Stimulated activated CD8-positive, alpha-beta memory T cell treated with anti-CD3 and anti-CD28 coated beads, Interleukin-4, amount 100 ng/mL, for 24 hours (primary cell): ENCODE data around the gene HNRNPA2B1.
"Not testable (repeated sequence)": the region's sequence is repeated elsewhere in the genome, so short reads cannot be mapped to it uniquely, and the experiment has no call there.

Experiments used
- DNase-seq: peaks from one replicate; pipeline ENCODE4 v3.0.0-alpha.2; 2020; ENCODE audit warnings: low read depth

HNRNPA2B1 gene

GRCh38 chr7:26198133-26198780 is 2.3 kb downstream of the HNRNPA2B1 start:
- DNase-seq: no peak

DNA sequence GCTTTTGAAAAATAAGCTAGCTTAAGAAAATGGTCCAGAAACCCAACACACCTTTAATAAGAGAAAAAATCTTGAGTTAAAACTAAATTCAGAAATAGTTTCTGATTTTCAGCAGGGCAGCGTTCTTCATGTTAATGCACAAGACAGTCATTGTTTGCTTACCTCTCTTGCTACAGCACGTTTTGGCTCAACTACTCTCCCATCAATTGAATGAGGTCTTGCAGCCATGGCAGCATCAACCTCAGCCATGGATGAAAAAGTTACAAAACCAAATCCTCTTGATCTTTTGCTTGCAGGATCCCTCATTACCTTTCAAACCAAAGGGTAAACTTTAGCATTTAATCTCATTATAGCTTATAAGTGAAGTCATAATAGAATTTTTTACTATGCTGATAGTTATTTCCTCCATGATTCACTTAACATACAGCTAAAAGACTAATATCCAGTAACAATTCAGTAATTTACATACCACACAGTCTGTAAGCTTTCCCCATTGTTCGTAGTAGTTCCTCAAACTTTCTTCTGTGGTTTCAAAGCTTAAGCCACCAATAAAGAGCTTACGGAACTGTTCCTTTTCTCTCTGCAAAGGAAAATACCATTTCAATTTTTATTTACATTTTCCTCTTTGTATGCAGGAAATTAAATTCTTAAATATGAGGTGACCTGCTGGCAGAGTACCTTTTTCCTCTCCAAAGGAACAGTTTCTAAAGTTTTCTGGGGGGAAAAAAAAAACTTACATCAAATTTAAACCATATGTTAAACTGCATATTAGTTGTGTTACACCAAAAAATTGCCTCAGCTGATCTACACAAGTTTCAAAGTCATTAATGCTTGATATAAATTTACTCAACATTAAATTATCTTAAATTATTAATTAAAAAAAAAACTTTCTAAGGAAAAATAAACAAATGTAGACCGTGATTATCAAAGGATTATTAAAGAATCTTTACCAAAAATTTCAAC is 3.1 kb downstream of the HNRNPA2B1 start:
- DNase-seq: no peak

DNA sequence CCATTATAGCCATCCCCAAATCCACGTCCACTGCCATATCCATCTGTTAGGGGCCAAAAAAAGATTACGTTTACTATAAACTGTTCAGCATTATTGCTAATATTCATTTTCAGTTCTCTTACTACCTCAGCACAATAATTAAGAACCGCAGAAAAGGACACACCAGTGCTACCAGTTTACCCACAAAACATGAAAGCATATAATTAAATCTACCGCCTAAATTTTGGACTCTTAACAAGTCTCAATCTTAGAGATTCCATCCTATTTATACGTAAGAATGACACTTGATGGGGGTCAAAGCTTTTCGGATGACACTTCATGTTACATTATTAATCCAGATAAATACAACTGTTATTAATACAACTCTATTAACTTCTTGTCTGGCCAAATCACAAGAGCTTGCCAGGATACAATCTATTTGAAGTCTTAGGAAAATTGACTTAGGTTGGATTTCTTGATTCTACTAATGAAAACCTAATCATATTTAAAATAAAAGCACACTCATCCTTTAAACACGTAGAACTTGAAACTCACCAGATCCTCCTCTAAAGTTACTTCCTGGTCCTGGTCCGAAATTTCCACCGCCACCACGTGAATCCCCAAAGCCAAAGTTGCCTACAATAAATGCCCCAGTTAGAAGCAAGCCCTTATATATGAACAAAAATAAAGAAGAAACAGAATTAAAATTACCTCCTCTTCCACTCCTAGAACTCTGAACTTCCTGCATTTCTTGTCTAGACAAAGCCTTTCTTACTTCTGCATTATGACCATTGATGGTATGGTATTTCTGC is 4.5 kb downstream of the HNRNPA2B1 start:
- no peak for DNase-seq

GRCh38 chr7:26195182-26195581 is 5.4 kb downstream of the HNRNPA2B1 start:
- no peak for DNase-seq

DNA sequence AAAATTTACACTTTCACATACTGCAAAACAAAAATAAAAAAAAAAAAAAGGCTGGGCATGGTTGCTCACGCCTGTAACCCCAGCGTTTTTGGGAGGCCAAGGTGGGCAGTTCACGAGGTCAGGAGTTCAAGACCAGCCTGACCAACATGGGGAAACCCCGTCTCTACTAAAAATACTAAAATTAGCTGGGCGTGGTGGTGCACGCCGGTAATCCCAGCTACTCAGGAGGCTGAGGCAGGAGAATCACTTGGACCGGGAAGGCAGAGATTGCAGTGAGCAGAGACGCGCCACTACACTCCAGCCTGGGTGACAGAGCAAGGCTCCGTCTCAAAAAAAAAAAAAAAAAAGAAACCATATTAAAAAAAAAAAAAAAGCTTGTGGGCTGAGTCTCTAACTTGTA is 5.8 kb downstream of the HNRNPA2B1 start:
- not testable (repeated sequence) for DNase-seq

DNA sequence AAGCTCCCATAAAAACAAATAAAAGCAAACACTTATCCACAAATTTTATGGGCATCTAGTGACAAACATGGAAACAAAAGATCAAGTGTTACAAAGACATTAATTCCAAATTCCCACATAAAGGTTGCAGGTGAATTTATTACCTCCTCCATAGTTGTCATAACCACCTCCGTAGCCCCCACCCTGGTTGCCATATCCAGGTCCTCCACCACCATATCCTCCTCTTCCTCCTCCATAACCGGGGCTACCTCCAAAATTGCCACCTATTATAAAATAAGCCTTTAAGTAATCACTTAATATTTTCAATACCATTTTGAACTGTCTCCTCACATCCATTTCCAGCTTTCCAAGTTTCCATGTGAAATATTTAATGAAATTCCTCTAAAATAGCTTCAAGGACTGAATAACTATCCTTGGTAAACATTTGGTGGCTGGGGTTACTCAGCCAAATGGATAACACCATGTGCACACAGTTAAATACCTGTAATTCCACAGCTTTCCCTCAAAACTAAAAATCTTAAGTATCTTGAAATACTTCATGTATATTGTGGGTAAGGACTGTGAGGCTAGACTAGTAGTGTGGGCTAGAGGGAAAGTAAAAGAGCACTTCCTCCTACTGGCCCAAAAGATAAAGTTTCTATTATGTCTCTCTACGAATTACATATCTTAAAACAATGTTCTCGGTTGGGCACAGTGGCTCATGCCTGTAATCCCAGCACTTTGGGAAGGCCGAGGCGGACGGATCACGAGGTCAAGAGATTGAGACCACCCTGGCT is 6.9 kb downstream of the HNRNPA2B1 start:
- no peak for DNase-seq

DNA sequence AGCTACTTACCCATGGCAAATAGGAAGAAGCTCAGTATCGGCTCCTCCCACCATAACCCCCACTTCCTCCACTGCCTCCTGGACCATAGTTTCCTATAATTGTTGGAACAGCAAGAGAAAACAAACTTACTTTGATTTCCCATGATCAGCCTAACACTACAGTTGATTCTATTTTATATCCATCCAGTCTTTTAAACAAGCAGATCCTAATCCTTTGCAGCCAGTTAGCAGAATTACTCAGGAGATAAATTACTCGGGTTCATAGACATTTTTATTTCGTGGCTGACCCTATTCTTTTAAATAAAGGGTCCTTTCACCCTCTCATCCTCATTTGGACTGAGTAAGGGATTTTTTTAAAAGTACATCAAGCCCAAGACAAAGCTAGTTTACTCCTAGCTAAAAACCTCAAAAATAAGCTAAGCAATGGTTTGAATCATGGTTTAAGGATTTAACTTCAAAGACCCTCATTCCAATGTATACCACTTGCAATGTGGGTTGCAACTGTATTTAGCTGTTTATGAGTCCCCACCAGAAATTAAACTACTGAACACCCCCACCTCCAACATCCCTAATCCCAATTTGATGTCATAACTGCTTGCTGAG is 8.0 kb downstream of the HNRNPA2B1 start:
- DNase-seq: no peak

DNA sequence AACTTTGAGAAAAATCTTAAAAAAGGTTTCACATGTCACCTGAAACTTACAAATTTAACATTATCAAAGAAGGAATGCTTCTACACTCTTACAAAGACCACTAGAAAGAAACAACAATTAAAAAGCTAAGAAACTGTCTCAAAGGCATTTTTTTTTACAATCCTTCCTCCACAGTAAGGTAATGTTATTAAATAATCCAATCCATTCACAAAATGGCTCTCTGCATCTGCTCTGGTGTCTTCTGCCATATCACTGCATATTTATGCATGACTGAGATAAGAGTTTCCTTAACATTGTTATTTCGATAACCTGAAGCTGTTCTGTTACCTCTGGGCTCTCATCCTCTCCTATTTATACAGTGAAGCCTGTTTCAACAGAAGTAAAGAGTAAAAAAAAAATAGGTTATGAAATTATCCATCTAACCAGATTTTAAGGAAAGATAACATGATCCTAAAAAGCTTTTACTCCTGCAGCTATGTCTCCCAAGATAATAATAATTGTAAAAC is 8.5 kb downstream of the HNRNPA2B1 start:
- DNase-seq: no peak

- no peak for DNase-seq
These were observed 9.1 kb downstream of the HNRNPA2B1 start for GRCh38 chr7:26191233-26191973.

GRCh38 chr7:26190417-26190869 is 10.1 kb downstream of the HNRNPA2B1 start:
- no peak for DNase-seq

DNA sequence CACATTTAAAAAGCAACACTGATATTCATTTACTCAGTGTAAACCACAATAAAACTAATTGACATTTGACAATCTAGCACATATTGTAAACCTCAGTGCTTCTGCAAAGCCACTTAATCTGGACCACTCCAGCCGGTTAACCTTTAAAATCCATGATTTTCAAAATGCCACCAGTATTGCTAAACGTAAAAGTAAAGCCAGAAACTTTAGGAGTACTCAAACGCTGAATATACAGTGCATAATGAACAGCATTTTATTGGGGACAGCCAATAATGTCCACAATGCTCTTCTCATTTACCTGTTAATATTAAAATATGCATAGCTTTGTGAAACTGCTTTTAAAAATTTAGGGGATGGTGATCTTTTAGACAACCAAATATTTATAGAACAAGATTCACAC is 10.8 kb downstream of the HNRNPA2B1 start:
- no peak for DNase-seq

- DNase-seq: no peak
These were observed 11.5 kb downstream of the HNRNPA2B1 start for GRCh38 chr7:26188957-26189541.

DNA sequence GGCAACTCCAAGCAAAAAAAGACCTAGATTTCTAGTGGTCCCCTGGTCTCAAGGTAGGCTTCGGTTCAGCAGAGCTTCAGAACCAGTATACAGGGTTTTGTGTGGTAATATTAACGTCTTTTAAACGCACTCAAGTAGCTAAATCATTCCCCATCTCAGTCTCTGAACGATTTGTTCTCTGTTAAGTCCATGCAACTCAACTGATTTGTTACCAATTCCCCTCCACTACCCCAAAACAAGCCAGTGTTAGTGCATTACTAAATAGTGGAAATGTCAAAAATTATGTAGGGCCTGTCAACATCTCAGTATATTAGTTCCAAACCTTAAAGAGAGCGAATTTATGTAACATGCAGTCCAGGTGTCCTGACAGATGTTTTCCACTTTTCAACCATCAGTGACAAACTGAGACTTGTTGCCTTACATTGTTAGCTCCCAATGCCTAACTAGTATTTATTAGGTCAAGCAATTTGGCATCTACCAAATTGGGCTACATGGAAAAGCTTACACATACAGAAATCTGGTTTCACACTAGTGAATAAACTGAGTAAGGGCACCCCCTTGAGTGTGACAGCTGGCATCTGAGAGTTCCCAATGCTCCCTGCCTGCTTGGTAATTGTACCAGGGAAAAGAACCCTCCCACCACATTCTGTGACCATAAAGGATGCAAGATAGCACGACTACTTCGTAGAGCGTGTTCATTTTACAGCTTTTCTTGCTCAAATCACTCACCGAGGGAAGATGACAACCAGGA is 12.2 kb downstream of the HNRNPA2B1 start:
- DNase-seq: no peak

DNA sequence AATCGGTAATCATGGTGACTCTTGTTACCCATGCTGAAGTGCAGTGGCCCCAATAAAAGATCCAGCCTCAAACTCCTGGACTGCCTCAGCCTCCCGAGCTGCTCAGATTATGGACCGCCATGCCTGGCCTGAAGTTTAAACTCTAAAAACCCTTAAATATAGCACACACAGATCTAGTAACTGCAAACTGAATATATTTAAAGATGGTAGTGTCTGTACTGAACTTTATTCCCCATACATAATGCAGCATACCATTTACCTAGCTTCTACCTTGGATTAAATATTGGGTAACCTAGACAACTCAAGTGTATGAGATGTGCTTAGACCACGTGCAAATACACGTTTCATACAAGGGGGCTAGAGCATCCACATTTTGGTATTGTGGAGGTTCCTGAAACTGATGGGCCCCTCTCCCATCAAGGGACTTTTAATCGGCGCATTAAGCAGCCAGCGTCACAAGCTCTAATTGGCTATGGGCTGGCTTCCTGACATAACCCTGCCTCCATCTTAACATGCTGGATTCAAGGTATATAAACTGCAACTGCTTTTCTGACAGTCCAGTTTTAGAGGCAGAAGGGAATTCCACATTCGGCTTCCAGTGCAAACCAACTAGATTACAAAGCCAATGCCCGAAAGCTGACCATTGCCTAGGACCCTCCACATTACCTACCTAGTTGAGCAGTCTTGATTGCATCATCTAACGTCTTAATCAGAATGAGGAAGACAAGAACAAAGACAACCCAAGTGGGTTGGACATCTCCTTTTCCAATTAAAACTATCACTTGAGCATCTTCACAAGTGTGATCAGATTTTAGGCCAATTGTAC is 13.0 kb downstream of the HNRNPA2B1 start:
- no peak for DNase-seq

GRCh38 chr7:26186364-26187311 is 13.9 kb downstream of the HNRNPA2B1 start:
- DNase-seq: no peak

GRCh38 chr7:26185844-26186180 is 14.7 kb downstream of the HNRNPA2B1 start:
- no peak for DNase-seq
